HEK293T (cell line): ENCODE results near the gene F11.

ENCODE experiments used
- BHLHE40 ChIP-seq: fragments of 450-650 bp; IDR thresholded peaks from 2 replicates; pipeline ENCODE4 v1.6.1; 2016; ENCODE audit warnings: mild to moderate bottlenecking, moderate library complexity, borderline replicate concordance
- ELF4 ChIP-seq: fragments of 450-650 bp; IDR thresholded peaks from 2 replicates; pipeline ENCODE4 v1.6.1; 2017; ENCODE audit warnings: antibody characterized with exemption
- FOXM1 ChIP-seq: fragments of 450-650 bp; IDR thresholded peaks from 2 replicates; pipeline ENCODE4 v1.6.1; 2017; ENCODE audit warnings: mild to moderate bottlenecking, borderline replicate concordance
- HDGF ChIP-seq: fragments of 450-650 bp; IDR thresholded peaks from 2 replicates; pipeline ENCODE4 v1.6.1; 2017; ENCODE audit warnings: antibody characterized with exemption, borderline replicate concordance
- NFRKB ChIP-seq: fragments of 450-650 bp; IDR thresholded peaks from 2 replicates; pipeline ENCODE4 v1.6.1; 2016; ENCODE audit warnings: mild to moderate bottlenecking, moderate library complexity
- SP1 ChIP-seq: fragments of 450-650 bp; IDR thresholded peaks from 2 replicates; pipeline ENCODE4 v1.6.1; 2017
- SUZ12 ChIP-seq: fragments of 450-650 bp; IDR thresholded peaks from 2 replicates; pipeline ENCODE4 v1.6.1; 2016; ENCODE audit warnings: mild to moderate bottlenecking
- TARDBP ChIP-seq: fragments of 450-650 bp; IDR thresholded peaks from 2 replicates; pipeline ENCODE4 v1.6.1; 2016
- ZNF384 ChIP-seq: fragments of 450-650 bp; IDR thresholded peaks from 2 replicates; pipeline ENCODE4 v1.6.1; 2016

DNA sequence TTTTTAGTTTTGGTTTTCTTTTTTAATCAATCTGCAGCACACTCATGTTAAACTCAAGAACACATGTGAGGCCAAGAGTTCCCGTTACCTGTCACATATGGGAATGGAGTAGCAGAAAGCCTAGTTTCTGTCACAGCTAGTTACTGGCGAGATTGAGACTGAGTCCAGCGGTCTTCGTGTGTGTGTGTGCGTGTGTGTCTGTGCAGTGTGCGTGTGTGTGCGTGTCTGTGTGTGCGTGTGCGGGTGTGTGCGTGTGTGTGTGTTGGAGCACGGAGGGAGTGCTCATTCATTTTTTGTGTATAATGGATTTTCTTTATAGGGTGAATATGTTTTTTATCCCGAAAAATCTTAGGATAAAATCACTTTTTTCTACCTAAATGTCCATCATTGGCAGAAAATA, 19.2 kb downstream of the F11 start:
- no peak for TF ChIP-seq SUZ12
- TF ChIP-seq HDGF, result no peak
- TF ChIP-seq BHLHE40, result no peak
- TF ChIP-seq SP1, result no peak
- TF ChIP-seq FOXM1, result no peak
- no peak for TF ChIP-seq TARDBP
- TF ChIP-seq ELF4, result no peak
- no peak for TF ChIP-seq ZNF384
- no peak for TF ChIP-seq NFRKB
